Loucy (cell line): ENCODE results near the gene STMND1.

Source experiments
- H2AFZ ChIP-seq: fragments of 200-600 bp; sonication (generic); 2 replicates; pipeline ENCODE4 v1.6.0; 2016; ENCODE audit warnings: antibody characterized with exemption, mild to moderate bottlenecking, low read length, moderate library complexity
- H3F3A ChIP-seq: fragments of 200-600 bp; 2 replicates; pipeline ENCODE4 v1.6.0; 2016; ENCODE audit warnings: antibody characterized with exemption, low read depth, mild to moderate bottlenecking
- H3K27me3 ChIP-seq: fragments of 200-600 bp; sonication (generic); 2 replicates; pipeline ENCODE4 v1.6.1; 2014; ENCODE audit warnings: low read length, mild to moderate bottlenecking; ENCODE audit not compliant: insufficient read depth, poor library complexity, severe bottlenecking
- H3K36me3 ChIP-seq: fragments of 200-600 bp; sonication (generic); 2 replicates; pipeline ENCODE4 v1.6.1; 2016; ENCODE audit warnings: low read length; ENCODE audit not compliant: insufficient read depth
- H3K4me1 ChIP-seq: fragments of 200-600 bp; sonication (generic); 2 replicates; pipeline ENCODE4 v1.5.1; 2014; ENCODE audit warnings: low read length, mild to moderate bottlenecking; ENCODE audit not compliant: insufficient read depth, poor library complexity, severe bottlenecking
- H3K4me2 ChIP-seq: fragments of 200-600 bp; sonication (generic); 2 replicates; pipeline ENCODE4 v1.6.0; 2014; ENCODE audit warnings: antibody characterized with exemption, low read length, low read depth, mild to moderate bottlenecking; ENCODE audit not compliant: poor library complexity, severe bottlenecking
- H3K4me3 ChIP-seq: fragments of 200-600 bp; sonication (generic); 2 replicates; pipeline ENCODE4 v1.5.1; 2014; ENCODE audit warnings: low read length, mild to moderate bottlenecking, mixed read lengths; ENCODE audit not compliant: poor library complexity, severe bottlenecking
- H3K79me2 ChIP-seq: fragments of 200-600 bp; sonication (generic); 2 replicates; pipeline ENCODE4 v1.6.1; 2014; ENCODE audit warnings: low read length; ENCODE audit not compliant: insufficient read depth
- H3K9ac ChIP-seq: fragments of 200-600 bp; sonication (generic); 2 replicates; pipeline ENCODE4 v1.6.0; 2014; ENCODE audit warnings: mild to moderate bottlenecking, low read depth, low read length, moderate library complexity; ENCODE audit not compliant: poor library complexity, severe bottlenecking
- H3K9me2 ChIP-seq: fragments of 200-600 bp; sonication (generic); replicated peaks from 2 replicates; pipeline ENCODE4 v1.6.1; 2016; ENCODE audit warnings: low read depth, low read length, mixed read lengths
- H3K9me3 ChIP-seq: fragments of 200-600 bp; sonication (generic); 2 replicates; pipeline ENCODE4 v1.6.1; 2014; ENCODE audit warnings: mild to moderate bottlenecking, antibody characterized with exemption, low read length, low read depth; ENCODE audit not compliant: insufficient read depth
- H4K20me1 ChIP-seq: fragments of 200-600 bp; sonication (generic); 2 replicates; pipeline ENCODE4 v1.6.0; 2014; ENCODE audit warnings: antibody characterized with exemption, low read length, mild to moderate bottlenecking; ENCODE audit not compliant: insufficient read depth, poor library complexity, severe bottlenecking
- CTCF ChIP-seq: fragments of 200-600 bp; sonication (generic); conservative IDR thresholded peaks from 2 replicates; pipeline ENCODE4 v1.5.1; 2014; ENCODE audit warnings: mild to moderate bottlenecking, antibody characterized with exemption, low read length
- EZH2phosphoT487 ChIP-seq: fragments of 200-600 bp; IDR thresholded peaks from 2 replicates; pipeline ENCODE4 v1.6.1; 2018; ENCODE audit warnings: antibody characterized with exemption, mild to moderate bottlenecking, moderate library complexity, borderline replicate concordance

The STMND1 gene

GRCh38 chr6:17081860-17082508 lies 19.9 kb upstream of the STMND1 start:
- Histone ChIP-seq H3K9ac (no peak overlapping the region), H3F3A (no peaks in the 10 kb centered on the region), H3K4me1 (no peaks in the 10 kb centered on the region), H3K36me3 (no peaks in the 10 kb centered on the region), H3K9me3 (no peaks in the 10 kb centered on the region), H4K20me1 (no peaks in the 10 kb centered on the region), H3K9me2 (no peaks in the 10 kb centered on the region), H3K4me2 (no peak overlapping the region), H3K79me2 (no peaks in the 10 kb centered on the region), H3K4me3 (no peak overlapping the region), H3K27me3 (no peaks in the 10 kb centered on the region), H2AFZ (no peak overlapping the region)
- TF ChIP-seq CTCF, result no peak

GRCh38 chr6:17083397-17083796 lies 18.5 kb upstream of the STMND1 start:
- Histone ChIP-seq H3K79me2 (no peaks in the 10 kb centered on the region), H3K9me3 (no peaks in the 10 kb centered on the region), H3K4me3 (no peak overlapping the region), H2AFZ (no peak overlapping the region), H3K9ac (no peak overlapping the region), H3K4me1 (no peaks in the 10 kb centered on the region), H3K4me2 (no peak overlapping the region), H4K20me1 (no peaks in the 10 kb centered on the region), H3F3A (no peaks in the 10 kb centered on the region), H3K9me2 (no peaks in the 10 kb centered on the region), H3K36me3 (no peaks in the 10 kb centered on the region), H3K27me3 (no peaks in the 10 kb centered on the region)
- TF ChIP-seq EZH2phosphoT487 (no peak), CTCF (no peak)

GRCh38 chr6:17086469-17086868 lies 15.4 kb upstream of the STMND1 start:
- no peak overlapping the region for H3K4me3 ChIP-seq
- no peaks in the 10 kb centered on the region for H3K4me1 ChIP-seq
- H3K9me2 ChIP-seq, result no peaks in the 10 kb centered on the region
- H3K4me2 ChIP-seq, result no peak overlapping the region
- no peaks in the 10 kb centered on the region for H3F3A ChIP-seq
- H3K36me3 ChIP-seq, result no peaks in the 10 kb centered on the region
- H3K9ac ChIP-seq, result no peak overlapping the region
- H3K27me3 ChIP-seq, result no peaks in the 10 kb centered on the region
- H2AFZ ChIP-seq, result no peak overlapping the region
- H4K20me1 ChIP-seq, result no peaks in the 10 kb centered on the region
- TF ChIP-seq CTCF (peak; percentile 79), EZH2phosphoT487 (no peak)
- no peaks in the 10 kb centered on the region for H3K79me2 ChIP-seq
- no peaks in the 10 kb centered on the region for H3K9me3 ChIP-seq
